ENCODE results near the gene P2RX6. TPM values are rescaled to one million over a fixed set of nuclear protein-coding genes. Genes with fewer than 3 reads are reported as not detected.
A peak's percentile ranks its signal among the peaks of the same experiment; 100 is the strongest.
"Not testable (repeated sequence)": the region's sequence is repeated elsewhere in the genome, so short reads cannot be mapped to it uniquely, and the experiment has no call there.

The P2RX6 gene
- total and polyA plus RNA-seq, 4 donors, result 1.6 to 8.4 (median 3.5) TPM

DNA sequence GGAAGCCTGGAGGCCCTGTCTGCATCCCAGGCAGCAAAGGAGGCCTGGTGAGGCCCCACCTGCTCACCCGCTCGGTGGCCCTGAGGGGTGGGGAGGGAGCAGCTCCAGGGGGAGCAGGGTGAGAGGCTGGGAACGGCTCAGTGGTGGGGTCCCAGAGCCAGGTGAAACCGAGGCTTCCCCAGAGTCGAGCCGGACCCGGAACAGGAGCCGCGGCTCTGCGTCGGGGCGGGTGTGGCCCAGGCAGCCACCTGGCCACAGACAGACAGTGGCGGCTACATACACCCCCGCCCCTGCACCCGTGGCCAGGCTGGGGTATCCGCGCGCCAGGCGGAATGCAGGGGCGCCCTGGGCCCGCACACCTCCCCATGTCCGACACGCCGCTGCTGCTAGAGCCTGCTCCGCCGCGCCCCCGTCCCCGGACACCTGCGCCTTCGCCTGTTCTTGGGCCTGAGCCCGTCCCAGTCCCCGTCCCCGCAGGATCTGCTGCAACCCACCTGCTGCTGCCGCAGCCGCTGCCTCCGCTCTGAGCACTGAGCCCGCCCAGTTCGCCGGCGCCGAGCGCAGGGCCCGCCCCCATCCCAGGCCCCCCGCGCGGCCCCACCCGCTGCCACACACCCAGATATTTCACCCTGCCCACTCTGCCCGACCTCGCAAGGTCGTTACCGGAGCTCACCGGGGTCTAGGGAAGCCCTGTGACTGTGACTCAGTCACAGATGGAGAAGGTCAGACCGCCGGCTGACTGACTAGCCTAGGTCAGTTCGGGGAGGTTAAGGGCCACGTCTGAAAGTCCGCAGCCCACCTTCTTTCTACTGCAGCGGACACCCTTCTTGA is 17.3 kb downstream of the P2RX6 start, which contains the start of gene SLC7A4:
Gene SLC7A4 (minus strand): TSS at position 525 of the 831 bp plus-strand sequence. CDS start 749 bp downstream, outside the sequence.
- DNase-seq (ENCODE audit: low read depth in 4 of 6, low spot score in 6 of 6), result peak in 2 of 6 donors; percentile 43 to 52
- WGBS (ENCODE audit: insufficient coverage), result 3% methylated on average over 56 of the region's 59 CpGs
- peaks cover 55% of the 10 kb centered on the region for H3K4me1 ChIP-seq (ENCODE audit: control insufficient read depth, insufficient read depth, low read length)
- peaks cover 28% of the 10 kb centered on the region for H3K36me3 ChIP-seq (ENCODE audit: control insufficient read depth, insufficient read depth, low read length)
- no peaks in the 10 kb centered on the region for H3K9me3 ChIP-seq (ENCODE audit: control insufficient read depth, insufficient read depth, low read length)
- H3K4me3 ChIP-seq (ENCODE audit: low read depth, low read length), result peak within 1 kb of the TSS; percentile 26
- peaks cover 10% of the 10 kb centered on the region for H3K27me3 ChIP-seq (ENCODE audit: control insufficient read depth, insufficient read depth, low read length)
- H3K27ac ChIP-seq (ENCODE audit: low read depth, low read length), result no peak within 1 kb of the TSS

DNA sequence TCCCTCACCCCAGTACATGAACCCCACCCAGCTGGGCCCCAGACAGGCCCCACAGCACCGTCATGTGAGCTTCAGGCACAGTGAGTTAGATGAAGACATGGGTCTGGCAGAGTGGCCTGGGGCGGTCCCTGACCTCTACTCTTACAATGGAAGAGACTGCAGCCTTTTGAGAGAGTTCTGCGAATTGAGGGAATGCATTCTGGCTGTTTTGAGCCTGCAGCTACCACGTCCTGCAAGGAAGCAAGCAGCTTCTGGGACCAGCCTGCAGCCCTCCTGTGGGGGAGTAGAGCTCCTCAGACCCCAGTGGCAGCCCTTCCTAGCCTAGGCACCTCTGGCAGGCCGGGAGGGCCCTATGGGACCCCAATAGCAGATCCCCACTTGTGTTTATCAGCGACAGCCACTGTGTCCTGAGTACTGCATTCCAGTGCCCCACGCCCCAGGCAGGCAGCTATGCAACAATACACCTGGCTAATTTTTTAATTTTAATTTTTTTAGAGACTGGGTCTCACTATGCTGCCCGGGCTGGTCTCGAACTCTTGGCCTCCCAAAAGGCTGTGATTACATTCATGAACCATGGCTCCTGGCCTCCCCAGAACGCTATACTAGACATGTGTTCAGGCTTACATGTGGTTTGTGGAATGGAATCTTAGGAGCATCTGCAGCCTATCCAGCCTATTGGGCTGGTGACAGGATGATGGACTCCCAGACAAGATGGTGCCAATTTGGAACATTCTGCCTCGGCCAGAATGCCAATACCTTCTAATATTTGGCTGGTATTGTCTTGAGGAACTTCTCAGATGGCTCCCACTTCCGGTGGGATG is 18.1 kb downstream of the P2RX6 start:
- no peak for DNase-seq (ENCODE audit: low read depth in 4 of 6, low spot score in 6 of 6)
- 71% methylated on average over 9 of the region's 12 CpGs for WGBS (ENCODE audit: insufficient coverage)
- H3K4me3 ChIP-seq (ENCODE audit: low read depth, low read length), result no peak overlapping the region
- H3K27ac ChIP-seq (ENCODE audit: low read depth, low read length), result no peak overlapping the region
- H3K27me3 ChIP-seq (ENCODE audit: control insufficient read depth, insufficient read depth, low read length), result peaks cover 10% of the 10 kb centered on the region
- H3K36me3 ChIP-seq (ENCODE audit: control insufficient read depth, insufficient read depth, low read length), result peaks cover 26% of the 10 kb centered on the region
- peaks cover 47% of the 10 kb centered on the region for H3K4me1 ChIP-seq (ENCODE audit: control insufficient read depth, insufficient read depth, low read length)
- H3K9me3 ChIP-seq (ENCODE audit: control insufficient read depth, insufficient read depth, low read length), result no peaks in the 10 kb centered on the region

DNA sequence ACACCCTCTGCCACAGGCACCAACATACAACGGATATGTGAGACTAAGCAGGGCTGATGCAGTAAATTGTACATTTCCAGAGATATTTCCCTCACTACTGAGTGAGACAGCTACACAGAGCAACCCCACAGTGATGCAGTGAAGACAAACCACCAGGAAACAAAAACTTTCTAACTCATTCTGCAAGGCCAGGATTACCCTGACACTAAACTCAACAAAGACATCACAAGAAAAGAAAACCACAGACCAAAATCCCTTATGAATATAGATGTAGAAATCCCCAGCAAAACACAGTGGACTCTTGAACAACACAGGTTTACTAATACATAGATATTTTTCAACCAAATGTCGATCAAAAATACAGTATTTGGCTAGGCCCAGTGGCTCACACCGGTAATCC is 18.9 kb downstream of the P2RX6 start:
- H3K4me1 ChIP-seq (ENCODE audit: control insufficient read depth, insufficient read depth, low read length), result peaks cover 39% of the 10 kb centered on the region
- WGBS (ENCODE audit: insufficient coverage), result 100% methylated on average over 2 of the region's 3 CpGs
- peaks cover 10% of the 10 kb centered on the region for H3K27me3 ChIP-seq (ENCODE audit: control insufficient read depth, insufficient read depth, low read length)
- H3K9me3 ChIP-seq (ENCODE audit: control insufficient read depth, insufficient read depth, low read length), result no peaks in the 10 kb centered on the region
- H3K36me3 ChIP-seq (ENCODE audit: control insufficient read depth, insufficient read depth, low read length), result peaks cover 20% of the 10 kb centered on the region
- H3K27ac ChIP-seq (ENCODE audit: low read depth, low read length), result no peak overlapping the region
- no peak overlapping the region for H3K4me3 ChIP-seq (ENCODE audit: low read depth, low read length)
- DNase-seq (ENCODE audit: low read depth in 4 of 6, low spot score in 6 of 6), result no peak

DNA sequence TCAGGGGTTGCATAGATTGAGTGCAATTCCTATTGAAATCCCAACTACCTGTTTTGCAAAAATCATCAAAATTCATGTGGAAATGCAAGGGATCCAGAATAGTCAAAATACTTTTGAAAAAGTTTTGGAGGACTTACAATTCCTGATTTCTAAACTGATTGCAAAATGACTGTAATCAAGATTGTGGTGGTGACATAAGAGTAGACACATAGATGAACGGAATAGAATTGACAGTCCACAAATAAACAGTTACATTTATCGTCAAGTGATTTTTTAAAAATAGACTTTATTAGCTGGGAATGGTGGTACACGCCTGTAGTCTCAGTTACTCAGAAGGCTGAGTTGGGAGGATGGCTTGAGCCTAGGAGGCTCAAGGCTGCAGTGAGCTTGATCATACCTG is 20.0 kb downstream of the P2RX6 start:
- no peak for DNase-seq (ENCODE audit: low read depth in 4 of 6, low spot score in 6 of 6)
- Histone ChIP-seq H3K36me3 (ENCODE audit: control insufficient read depth, insufficient read depth, low read length) (peaks cover 10% of the 10 kb centered on the region), H3K9me3 (ENCODE audit: control insufficient read depth, insufficient read depth, low read length) (no peaks in the 10 kb centered on the region), H3K4me3 (ENCODE audit: low read depth, low read length) (no peak overlapping the region), H3K4me1 (ENCODE audit: control insufficient read depth, insufficient read depth, low read length) (peaks cover 28% of the 10 kb centered on the region), H3K27me3 (ENCODE audit: control insufficient read depth, insufficient read depth, low read length) (peaks cover 10% of the 10 kb centered on the region), H3K27ac (ENCODE audit: low read depth, low read length) (no peak overlapping the region)
- WGBS (ENCODE audit: insufficient coverage), result 100% methylated on average over 1 of the region's 3 CpGs

DNA sequence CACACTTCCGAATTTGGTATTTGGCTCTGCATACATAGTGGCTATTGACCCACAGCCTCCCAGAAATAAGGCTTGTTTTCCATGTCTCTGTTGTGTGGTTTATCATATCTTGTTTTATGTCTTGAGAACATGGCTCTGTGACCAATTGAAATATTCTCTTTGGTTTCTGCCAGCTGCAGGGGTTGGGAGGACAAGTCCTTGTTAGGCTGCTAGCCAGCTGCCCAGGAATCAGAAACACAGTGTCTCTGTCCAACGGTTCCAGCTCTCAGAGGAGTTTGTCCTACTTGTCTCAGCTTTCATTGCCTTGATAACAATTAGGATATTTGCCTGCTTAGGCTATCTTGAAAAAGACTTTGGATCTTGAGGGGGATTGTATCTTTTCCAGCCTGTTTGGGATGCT is 23.4 kb downstream of the P2RX6 start:
- H3K36me3 ChIP-seq (ENCODE audit: control insufficient read depth, insufficient read depth, low read length), result no peaks in the 10 kb centered on the region
- no peaks in the 10 kb centered on the region for H3K27me3 ChIP-seq (ENCODE audit: control insufficient read depth, insufficient read depth, low read length)
- no peaks in the 10 kb centered on the region for H3K4me1 ChIP-seq (ENCODE audit: control insufficient read depth, insufficient read depth, low read length)
- DNase-seq (ENCODE audit: low read depth in 4 of 6, low spot score in 6 of 6), result peak in 2 of 6 donors; percentile 16 to 41
- WGBS (ENCODE audit: insufficient coverage), result no CpG with 5 or more reads among the region's 2 CpGs
- H3K4me3 ChIP-seq (ENCODE audit: low read depth, low read length), result no peak overlapping the region
- H3K9me3 ChIP-seq (ENCODE audit: control insufficient read depth, insufficient read depth, low read length), result no peaks in the 10 kb centered on the region
- H3K27ac ChIP-seq (ENCODE audit: low read depth, low read length), result no peak overlapping the region

DNA sequence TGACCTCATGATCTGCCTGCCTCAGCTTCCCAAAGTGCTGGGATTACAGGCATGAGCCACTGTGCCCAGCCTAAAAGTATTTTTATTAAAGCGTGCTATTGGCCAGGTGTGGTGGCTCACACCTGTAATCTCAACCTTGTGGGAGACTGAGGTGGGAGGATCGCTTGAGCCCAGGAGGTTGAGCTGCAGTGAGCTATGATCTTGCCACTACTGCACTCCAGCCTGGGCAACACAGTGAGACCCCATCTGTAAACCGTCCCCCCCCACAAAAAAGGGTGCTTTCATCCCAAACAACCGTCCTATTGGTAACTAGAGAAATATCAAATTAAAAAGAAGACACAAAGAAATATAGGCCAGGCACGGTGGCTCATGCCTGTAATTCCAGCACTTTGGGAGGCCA is 24.2 kb downstream of the P2RX6 start:
- not testable (repeated sequence) for H3K36me3 ChIP-seq (ENCODE audit: control insufficient read depth, insufficient read depth, low read length); DNase-seq (ENCODE audit: low read depth in 4 of 6, low spot score in 6 of 6); H3K27ac ChIP-seq (ENCODE audit: low read depth, low read length); H3K27me3 ChIP-seq (ENCODE audit: control insufficient read depth, insufficient read depth, low read length); H3K9me3 ChIP-seq (ENCODE audit: control insufficient read depth, insufficient read depth, low read length); H3K4me1 ChIP-seq (ENCODE audit: control insufficient read depth, insufficient read depth, low read length); H3K4me3 ChIP-seq (ENCODE audit: low read depth, low read length)
- WGBS (ENCODE audit: insufficient coverage), result 94% methylated on average over 2 of the region's 5 CpGs

DNA sequence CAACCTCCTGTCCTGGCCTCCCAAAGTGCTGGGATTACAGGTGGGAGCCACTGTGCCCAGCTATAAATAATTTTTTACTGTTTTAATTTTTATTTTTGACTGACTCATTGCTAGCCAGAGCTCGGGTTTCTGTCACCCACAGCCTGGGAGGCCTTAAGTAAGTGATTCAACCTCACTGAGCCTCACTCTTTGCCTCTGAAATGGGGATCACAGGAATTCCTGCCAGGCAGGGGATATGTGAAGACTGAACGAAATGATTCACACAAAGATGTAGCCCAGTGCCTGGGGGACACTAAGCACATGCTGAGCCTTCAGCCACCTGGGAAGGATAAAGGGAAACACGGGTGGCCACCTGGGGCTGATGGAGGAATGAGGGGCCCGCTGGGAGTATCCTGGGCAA is 27.0 kb downstream of the P2RX6 start:
- no peak for DNase-seq (ENCODE audit: low read depth in 4 of 6, low spot score in 6 of 6)
- H3K4me1 ChIP-seq (ENCODE audit: control insufficient read depth, insufficient read depth, low read length), result peaks cover 27% of the 10 kb centered on the region
- no peaks in the 10 kb centered on the region for H3K27me3 ChIP-seq (ENCODE audit: control insufficient read depth, insufficient read depth, low read length)
- 72% methylated on average over 4 of the region's 4 CpGs for WGBS (ENCODE audit: insufficient coverage)
- H3K9me3 ChIP-seq (ENCODE audit: control insufficient read depth, insufficient read depth, low read length), result no peaks in the 10 kb centered on the region
- no peak overlapping the region for H3K27ac ChIP-seq (ENCODE audit: low read depth, low read length)
- H3K4me3 ChIP-seq (ENCODE audit: low read depth, low read length), result no peak overlapping the region
- H3K36me3 ChIP-seq (ENCODE audit: control insufficient read depth, insufficient read depth, low read length), result no peaks in the 10 kb centered on the region

DNA sequence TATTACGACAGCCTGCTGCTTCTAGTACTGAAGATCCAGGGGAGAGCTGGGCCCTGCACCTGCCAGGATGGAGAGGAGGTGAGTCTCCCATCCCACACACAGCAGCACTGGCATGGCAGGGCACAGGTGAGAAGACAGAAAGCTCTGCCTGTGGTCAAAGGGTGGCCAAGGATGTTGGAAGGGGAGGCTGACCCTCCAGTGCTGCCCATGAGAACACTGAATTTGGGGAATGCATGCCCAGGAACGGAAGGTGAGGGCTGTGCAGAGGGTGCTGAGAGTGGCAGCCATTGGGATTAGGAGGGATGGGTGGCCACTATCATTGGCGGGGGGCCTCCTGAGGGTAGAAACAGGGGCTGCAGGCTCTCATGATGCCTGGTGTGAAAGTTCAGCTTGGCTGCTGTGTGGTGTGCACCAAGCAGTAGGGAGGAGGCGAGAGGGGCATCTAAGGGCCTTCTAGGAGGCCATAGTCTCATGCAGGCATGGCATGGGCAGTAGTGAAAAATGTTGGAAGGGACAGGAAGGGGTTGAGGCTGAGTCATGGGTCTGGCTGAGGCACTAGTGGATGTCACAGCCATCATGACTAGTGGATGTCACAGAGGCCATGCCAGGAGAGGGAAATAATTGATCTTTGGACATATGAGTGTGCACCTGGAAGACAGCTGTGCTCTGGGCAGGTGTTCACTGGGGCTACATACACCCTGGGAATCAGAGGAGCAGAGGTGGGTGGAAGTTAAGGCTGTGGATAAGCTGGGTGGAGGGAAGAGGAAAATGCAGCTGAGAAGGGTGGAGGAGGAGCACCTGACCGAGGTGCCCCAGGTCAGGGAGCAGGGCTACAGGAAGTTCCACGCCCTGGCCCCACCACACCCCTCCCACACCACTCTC is 28.3 kb downstream of the P2RX6 start:
- peaks cover 27% of the 10 kb centered on the region for H3K4me1 ChIP-seq (ENCODE audit: control insufficient read depth, insufficient read depth, low read length)
- H3K27ac ChIP-seq (ENCODE audit: low read depth, low read length), result no peak overlapping the region
- H3K36me3 ChIP-seq (ENCODE audit: control insufficient read depth, insufficient read depth, low read length), result no peaks in the 10 kb centered on the region
- H3K4me3 ChIP-seq (ENCODE audit: low read depth, low read length), result no peak overlapping the region
- no peak for DNase-seq (ENCODE audit: low read depth in 4 of 6, low spot score in 6 of 6)
- no peaks in the 10 kb centered on the region for H3K9me3 ChIP-seq (ENCODE audit: control insufficient read depth, insufficient read depth, low read length)
- no peaks in the 10 kb centered on the region for H3K27me3 ChIP-seq (ENCODE audit: control insufficient read depth, insufficient read depth, low read length)
- 86% methylated on average over 4 of the region's 6 CpGs for WGBS (ENCODE audit: insufficient coverage)

DNA sequence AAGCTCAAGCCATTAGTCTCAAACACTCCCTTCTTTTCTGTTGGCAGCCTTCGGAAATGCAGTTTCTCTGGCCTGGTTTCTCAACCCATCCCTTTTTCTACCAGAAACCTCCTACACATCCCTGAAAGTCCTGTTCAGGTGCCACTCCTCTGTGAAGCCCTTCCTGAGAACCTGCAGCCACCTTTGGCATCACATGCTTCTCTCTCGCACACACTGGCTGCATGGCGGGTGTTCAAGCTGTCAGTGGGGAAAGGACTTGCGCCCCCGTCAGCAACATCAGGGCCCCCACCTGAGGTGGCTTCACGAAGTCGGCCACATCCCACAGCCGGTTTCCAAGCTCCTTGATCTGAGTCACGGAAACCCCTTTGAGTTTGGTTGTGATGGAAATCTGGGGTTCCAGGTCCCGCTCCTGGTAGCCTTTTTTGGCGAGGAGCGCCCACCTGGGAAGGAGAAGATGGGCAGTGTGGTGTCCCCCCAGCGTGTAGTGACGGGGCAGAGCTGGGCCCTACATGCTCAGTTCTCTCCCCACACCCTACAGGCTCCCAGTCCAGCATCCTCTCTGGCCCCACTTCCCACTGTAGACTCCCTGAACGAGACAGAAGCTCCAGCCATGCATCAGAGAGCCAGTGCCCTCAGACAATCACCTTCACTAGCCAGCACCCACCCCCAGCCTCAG is 29.0 kb downstream of the P2RX6 start:
- DNase-seq (ENCODE audit: low read depth in 4 of 6, low spot score in 6 of 6), result no peak
- 83% methylated on average over 6 of the region's 15 CpGs for WGBS (ENCODE audit: insufficient coverage)
- no peaks in the 10 kb centered on the region for H3K36me3 ChIP-seq (ENCODE audit: control insufficient read depth, insufficient read depth, low read length)
- H3K9me3 ChIP-seq (ENCODE audit: control insufficient read depth, insufficient read depth, low read length), result no peaks in the 10 kb centered on the region
- peaks cover 27% of the 10 kb centered on the region for H3K4me1 ChIP-seq (ENCODE audit: control insufficient read depth, insufficient read depth, low read length)
- no peaks in the 10 kb centered on the region for H3K27me3 ChIP-seq (ENCODE audit: control insufficient read depth, insufficient read depth, low read length)
- H3K27ac ChIP-seq (ENCODE audit: low read depth, low read length), result no peak overlapping the region
- H3K4me3 ChIP-seq (ENCODE audit: low read depth, low read length), result no peak overlapping the region

Measured in spinal cord (tissue), 10 donors.